Karpas-422 (cell line): Measurements from ENCODE around the gene TEX2. TPM values are rescaled to one million over a fixed set of nuclear protein-coding genes. Genes with fewer than 3 reads are reported as not detected.

Experiments
- DNase-seq: peaks from one replicate; pipeline ENCODE4 v3.0.0-alpha.2; 2015
- H2AFZ ChIP-seq: fragments of 200-600 bp; sonication (generic); 2 replicates; pipeline ENCODE4 v1.6.1; 2014; ENCODE audit warnings: antibody characterized with exemption, low read length, mixed read lengths
- H3K27ac ChIP-seq: fragments of 200-600 bp; sonication (generic); 2 replicates; pipeline ENCODE4 v1.5.1; 2014; ENCODE audit warnings: mild to moderate bottlenecking, low read length, moderate library complexity
- H3K27me3 ChIP-seq: fragments of 200-600 bp; sonication (generic); 2 replicates; pipeline ENCODE4 v1.6.1; 2014; ENCODE audit warnings: low read length, mixed read lengths
- H3K36me3 ChIP-seq: fragments of 200-600 bp; sonication (generic); 2 replicates; pipeline ENCODE4 v1.6.1; 2014; ENCODE audit warnings: low read length, mixed read lengths; ENCODE audit not compliant: insufficient read depth
- H3K4me1 ChIP-seq: fragments of 200-600 bp; sonication (generic); 2 replicates; pipeline ENCODE4 v1.6.1; 2014; ENCODE audit warnings: mild to moderate bottlenecking, low read length, mixed read lengths
- H3K4me2 ChIP-seq: fragments of 200-600 bp; sonication (generic); 2 replicates; pipeline ENCODE4 v1.6.1; 2014; ENCODE audit warnings: low read length, low read depth, mild to moderate bottlenecking; ENCODE audit not compliant: poor library complexity, severe bottlenecking
- H3K4me3 ChIP-seq: fragments of 200-600 bp; sonication (generic); 2 replicates; pipeline ENCODE4 v1.5.1; 2014; ENCODE audit warnings: mild to moderate bottlenecking, antibody characterized with exemption, low read length, mixed read lengths
- H3K79me2 ChIP-seq: fragments of 200-600 bp; sonication (generic); 2 replicates; pipeline ENCODE4 v1.6.1; 2014; ENCODE audit warnings: mild to moderate bottlenecking, low read length, mixed read lengths
- H3K9ac ChIP-seq: fragments of 200-600 bp; sonication (generic); 2 replicates; pipeline ENCODE4 v1.6.0; 2014; ENCODE audit warnings: low read length
- H3K9me2 ChIP-seq: fragments of 200-600 bp; sonication (generic), shearing (Covaris generic); replicated peaks from 2 replicates; pipeline ENCODE4 v1.6.0; 2014; ENCODE audit warnings: mild to moderate bottlenecking, low read length, moderate library complexity; ENCODE audit not compliant: insufficient read depth
- H3K9me3 ChIP-seq: fragments of 300-700, 200-600 bp; sonication (generic); 2 replicates; pipeline ENCODE4 v1.6.1; 2014; ENCODE audit warnings: low read length, mixed read lengths
- H4K20me1 ChIP-seq: fragments of 200-600 bp; sonication (generic); 2 replicates; pipeline ENCODE4 v1.6.1; 2014; ENCODE audit warnings: mild to moderate bottlenecking, antibody characterized with exemption, low read length, low read depth; ENCODE audit not compliant: insufficient read depth
- total RNA-seq: library from RNA; depleted of rRNA; stranded (reverse); fragments of >200 nt; shearing (Covaris generic); gene quantifications from 2 replicates; pipeline ENCODE4 v1.2.3, GENCODE V29; 2014; ENCODE audit warnings: low replicate concordance

Gene TEX2
- total RNA-seq, 1 experiment from 2014 or later = 5.5 TPM

DNA sequence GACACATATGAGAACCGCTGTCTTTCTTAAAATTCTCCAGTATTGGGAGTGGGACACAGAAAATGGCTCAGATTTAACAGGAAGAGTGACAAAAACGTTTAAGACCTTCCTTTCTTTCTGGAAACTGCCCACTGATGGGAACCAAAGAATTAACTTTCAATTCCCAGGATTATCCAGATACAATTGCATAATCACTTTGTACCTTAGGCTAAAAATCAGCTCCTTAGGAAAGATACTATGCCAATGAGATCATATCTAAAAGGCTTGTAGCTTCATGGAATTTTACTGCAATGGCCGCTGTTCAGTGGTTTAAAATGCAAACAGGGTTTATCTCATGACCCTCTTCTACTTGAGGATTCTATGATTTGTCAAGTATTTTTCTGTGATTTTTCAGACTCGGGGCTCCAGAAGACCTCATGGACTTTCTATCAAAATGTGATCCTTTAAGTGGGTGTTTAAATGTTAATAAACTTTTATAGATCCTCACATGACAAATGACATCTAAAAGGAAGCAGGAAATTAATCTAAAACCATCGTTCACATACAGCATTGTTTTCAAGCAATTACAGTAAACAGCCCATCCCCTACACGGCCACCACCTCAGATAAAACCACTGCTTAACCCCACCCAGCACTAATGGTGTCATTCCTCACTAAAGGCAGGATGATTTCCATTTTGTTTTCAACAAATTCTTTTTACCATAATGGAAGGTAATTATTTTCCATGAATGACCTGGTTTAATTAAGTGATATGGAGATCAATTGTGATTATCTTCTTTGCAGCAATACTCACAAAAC, 101.5 kb downstream of the TEX2 start:
- Histone ChIP-seq H3K27me3 (no peaks in the 10 kb centered on the region), H3K4me1 (no peaks in the 10 kb centered on the region), H3K9me3 (no peaks in the 10 kb centered on the region), H3K36me3 (no peaks in the 10 kb centered on the region), H3K4me3 (no peak overlapping the region), H3K9me2 (no peaks in the 10 kb centered on the region), H3K9ac (no peak overlapping the region), H3K79me2 (no peaks in the 10 kb centered on the region), H3K4me2 (no peak overlapping the region), H2AFZ (no peak overlapping the region), H3K27ac (no peak overlapping the region), H4K20me1 (no peaks in the 10 kb centered on the region)
- no peak for DNase-seq

DNA sequence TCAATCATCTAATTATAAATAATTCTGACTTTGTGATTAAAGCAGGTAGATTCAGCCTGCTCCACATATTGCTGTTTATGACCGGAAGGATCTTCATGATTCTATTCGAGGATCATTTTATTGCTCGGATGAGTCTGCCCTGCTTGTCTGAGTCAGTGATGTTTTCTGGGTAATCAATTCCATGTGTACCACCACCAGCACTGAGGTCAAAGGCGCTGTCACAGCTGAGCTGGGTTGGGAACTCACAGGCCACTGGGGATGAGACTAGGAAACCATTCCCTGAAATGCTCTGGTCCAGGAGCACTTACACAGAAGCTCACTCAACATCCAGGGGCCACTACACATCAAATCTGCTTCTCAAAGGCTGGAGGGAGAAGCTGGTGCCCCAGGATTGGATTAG, 102.7 kb downstream of the TEX2 start:
- Histone ChIP-seq H3K27me3 (no peaks in the 10 kb centered on the region), H3K9ac (no peak overlapping the region), H3K4me2 (no peak overlapping the region), H3K9me2 (no peaks in the 10 kb centered on the region), H3K27ac (no peak overlapping the region), H2AFZ (no peak overlapping the region), H3K4me1 (no peaks in the 10 kb centered on the region), H3K36me3 (no peaks in the 10 kb centered on the region), H3K79me2 (no peaks in the 10 kb centered on the region), H3K9me3 (no peaks in the 10 kb centered on the region), H3K4me3 (no peak overlapping the region), H4K20me1 (no peaks in the 10 kb centered on the region)
- no peak for DNase-seq

DNA sequence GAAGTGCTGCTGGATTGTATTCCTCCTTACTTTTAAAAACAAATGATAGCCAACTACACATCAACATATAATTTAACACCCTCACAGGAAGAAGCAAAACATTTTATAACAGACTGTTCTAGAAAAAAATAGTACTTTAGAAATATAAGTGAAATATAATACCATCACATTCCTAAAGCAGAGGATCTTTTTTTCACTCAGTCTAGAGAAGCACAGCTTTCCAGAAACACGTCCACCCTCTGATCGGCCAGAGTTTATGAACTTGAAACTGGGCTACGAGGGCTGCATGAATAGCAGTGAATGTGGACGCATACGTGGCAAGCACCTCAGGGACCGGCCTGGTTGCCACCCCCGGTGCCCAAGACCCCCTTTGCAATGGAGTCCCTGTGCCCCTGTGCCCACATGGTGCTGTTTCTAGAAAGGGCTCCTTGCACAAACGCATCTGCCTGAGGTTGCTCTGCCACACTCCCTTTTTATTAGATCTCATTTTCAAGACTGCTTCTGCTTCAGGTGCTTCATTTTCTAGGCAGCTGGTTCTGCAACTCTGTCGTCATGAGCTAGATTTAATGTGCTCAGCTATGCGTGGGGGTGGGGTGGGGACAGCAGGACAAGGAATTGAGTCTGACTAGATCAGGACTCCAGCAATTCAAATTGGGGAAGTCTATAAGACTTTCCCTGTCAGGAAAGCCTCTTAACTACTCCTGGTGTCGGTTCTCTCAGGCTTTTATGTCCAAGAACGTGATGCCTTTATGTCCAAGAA, 104.0 kb downstream of the TEX2 start:
- no peak overlapping the region for H3K9ac ChIP-seq
- no peak overlapping the region for H3K4me3 ChIP-seq
- H3K27ac ChIP-seq = no peak overlapping the region
- no peaks in the 10 kb centered on the region for H3K27me3 ChIP-seq
- H3K9me2 ChIP-seq = no peaks in the 10 kb centered on the region
- H3K79me2 ChIP-seq = no peaks in the 10 kb centered on the region
- H4K20me1 ChIP-seq = no peaks in the 10 kb centered on the region
- no peaks in the 10 kb centered on the region for H3K9me3 ChIP-seq
- H3K36me3 ChIP-seq = no peaks in the 10 kb centered on the region
- no peak overlapping the region for H3K4me2 ChIP-seq
- no peaks in the 10 kb centered on the region for H3K4me1 ChIP-seq
- no peak for DNase-seq
- H2AFZ ChIP-seq = no peak overlapping the region

DNA sequence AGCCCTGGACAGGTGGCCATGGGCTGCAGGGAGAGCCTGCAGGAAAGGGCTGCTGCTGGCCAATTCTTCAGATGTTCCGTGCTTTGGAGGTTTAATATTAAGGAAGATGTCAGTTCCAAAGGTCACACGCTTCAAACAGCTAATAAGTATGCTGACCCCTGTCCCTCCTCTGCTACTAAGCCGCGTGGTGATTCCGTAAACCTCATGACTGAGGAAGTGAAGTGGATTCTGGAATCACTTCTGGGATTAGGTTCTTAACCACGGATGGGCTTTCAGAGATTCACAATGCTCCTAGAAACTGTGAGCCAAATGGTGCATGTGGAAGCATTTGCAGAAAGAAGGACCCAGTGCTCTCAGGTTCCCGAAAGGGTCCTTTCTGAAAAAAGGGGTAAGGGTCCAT, 104.7 kb downstream of the TEX2 start:
- Histone ChIP-seq H3K79me2 (no peaks in the 10 kb centered on the region), H3K4me2 (no peak overlapping the region), H2AFZ (no peak overlapping the region), H3K4me3 (no peak overlapping the region), H3K9me3 (no peaks in the 10 kb centered on the region), H3K4me1 (no peaks in the 10 kb centered on the region), H3K9ac (no peak overlapping the region), H3K27me3 (no peaks in the 10 kb centered on the region), H4K20me1 (no peaks in the 10 kb centered on the region), H3K9me2 (no peaks in the 10 kb centered on the region), H3K36me3 (no peaks in the 10 kb centered on the region), H3K27ac (no peak overlapping the region)
- DNase-seq = no peak

DNA sequence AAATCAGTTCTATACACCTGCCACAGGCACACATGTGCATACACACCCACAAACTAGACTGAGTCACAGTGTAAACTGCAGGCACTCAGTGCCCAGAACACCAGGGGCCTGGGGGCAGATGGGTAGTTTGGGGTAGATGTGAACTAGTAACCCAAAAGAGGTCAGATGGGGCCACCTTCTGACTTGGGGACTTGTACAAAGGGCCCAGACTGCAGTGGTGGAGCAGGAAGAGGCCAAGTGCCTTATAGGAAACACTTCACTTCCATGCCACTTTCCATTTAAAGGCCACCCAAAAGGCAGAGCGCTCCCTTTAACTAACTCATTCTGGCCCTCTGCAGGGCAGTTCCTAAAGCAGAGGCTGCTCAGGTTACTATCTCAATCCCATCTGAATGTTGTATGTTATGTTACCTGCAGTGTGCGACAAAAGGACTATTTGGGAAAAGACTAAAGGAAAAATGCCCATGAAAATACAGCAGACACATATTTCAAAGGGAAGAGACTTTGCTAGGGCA, 105.3 kb downstream of the TEX2 start:
- Histone ChIP-seq H3K9me3 (no peaks in the 10 kb centered on the region), H3K79me2 (no peaks in the 10 kb centered on the region), H3K9me2 (no peaks in the 10 kb centered on the region), H3K4me2 (no peak overlapping the region), H3K36me3 (no peaks in the 10 kb centered on the region), H3K4me3 (no peak overlapping the region), H3K4me1 (no peaks in the 10 kb centered on the region), H2AFZ (no peak overlapping the region), H3K27ac (no peak overlapping the region), H3K9ac (no peak overlapping the region), H3K27me3 (no peaks in the 10 kb centered on the region), H4K20me1 (no peaks in the 10 kb centered on the region)
- no peak for DNase-seq

DNA sequence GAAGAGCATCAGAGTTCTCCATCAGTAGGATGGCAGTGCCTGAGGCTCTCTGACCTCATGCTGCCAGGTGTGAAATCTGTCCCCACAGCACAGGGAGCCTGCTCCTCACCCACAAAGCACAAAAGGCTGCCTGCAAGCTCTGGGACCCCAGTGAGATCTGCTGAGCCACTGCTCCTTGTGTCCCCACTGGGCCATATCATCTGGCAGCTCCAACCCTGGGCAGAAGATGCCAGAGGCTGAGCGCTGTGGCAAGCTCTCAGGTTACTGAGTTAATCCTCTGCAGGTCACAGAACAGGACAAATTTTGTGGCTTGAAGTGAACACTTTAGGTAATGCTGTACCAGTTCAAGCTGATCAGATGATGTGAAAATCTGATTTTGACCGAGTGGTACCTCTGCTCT, 106.4 kb downstream of the TEX2 start:
- Histone ChIP-seq H2AFZ (no peak overlapping the region), H3K27me3 (no peaks in the 10 kb centered on the region), H3K9me2 (no peaks in the 10 kb centered on the region), H3K79me2 (no peaks in the 10 kb centered on the region), H4K20me1 (no peaks in the 10 kb centered on the region), H3K4me3 (no peak overlapping the region), H3K9ac (no peak overlapping the region), H3K4me1 (no peaks in the 10 kb centered on the region), H3K4me2 (no peak overlapping the region), H3K9me3 (no peaks in the 10 kb centered on the region), H3K36me3 (no peaks in the 10 kb centered on the region), H3K27ac (no peak overlapping the region)
- DNase-seq = no peak

DNA sequence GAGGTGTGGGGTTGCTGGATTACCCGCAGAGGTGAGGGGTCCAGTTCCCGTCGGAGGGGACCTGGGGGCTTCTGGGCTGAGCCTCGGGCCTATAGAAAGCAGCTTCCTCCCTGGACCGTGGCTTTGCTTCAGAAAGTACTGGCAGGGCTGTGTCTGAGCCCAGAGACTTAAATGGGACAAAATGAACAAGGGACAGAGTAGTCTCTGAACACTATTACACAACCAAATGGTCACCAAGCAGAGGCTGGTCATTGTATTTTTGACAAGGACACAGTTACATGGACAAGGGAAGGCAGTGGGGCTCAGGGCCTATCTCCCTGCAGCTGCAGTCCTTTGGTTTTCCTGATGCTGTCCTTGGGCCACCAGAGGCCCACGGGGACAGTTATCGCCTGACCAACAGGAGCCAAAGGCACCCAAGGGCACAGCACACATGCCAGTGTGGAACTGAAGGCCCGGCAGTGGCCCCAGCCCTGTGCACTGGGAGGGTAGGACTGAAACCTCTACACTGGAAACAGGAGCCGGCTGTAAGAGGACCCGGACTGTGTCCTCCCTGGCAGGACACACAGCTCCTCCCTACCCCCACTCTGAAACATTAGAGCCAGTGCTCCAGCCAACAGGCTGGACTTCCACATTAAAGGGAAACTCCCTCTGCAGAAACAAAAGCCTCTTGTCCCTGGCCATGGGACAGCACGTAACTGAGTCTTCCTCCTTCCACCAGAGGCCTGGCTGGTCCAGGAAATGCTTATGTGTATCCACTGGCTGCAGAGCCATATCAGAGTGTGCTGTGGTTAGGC, 107.1 kb downstream of the TEX2 start:
- no peak for DNase-seq
- no peaks in the 10 kb centered on the region for H3K9me3 ChIP-seq
- H3K36me3 ChIP-seq = no peaks in the 10 kb centered on the region
- H4K20me1 ChIP-seq = no peaks in the 10 kb centered on the region
- no peak overlapping the region for H2AFZ ChIP-seq
- no peak overlapping the region for H3K27ac ChIP-seq
- no peaks in the 10 kb centered on the region for H3K4me1 ChIP-seq
- no peak overlapping the region for H3K4me3 ChIP-seq
- no peaks in the 10 kb centered on the region for H3K9me2 ChIP-seq
- H3K9ac ChIP-seq = no peak overlapping the region
- H3K4me2 ChIP-seq = no peak overlapping the region
- H3K27me3 ChIP-seq = no peaks in the 10 kb centered on the region
- no peaks in the 10 kb centered on the region for H3K79me2 ChIP-seq

DNA sequence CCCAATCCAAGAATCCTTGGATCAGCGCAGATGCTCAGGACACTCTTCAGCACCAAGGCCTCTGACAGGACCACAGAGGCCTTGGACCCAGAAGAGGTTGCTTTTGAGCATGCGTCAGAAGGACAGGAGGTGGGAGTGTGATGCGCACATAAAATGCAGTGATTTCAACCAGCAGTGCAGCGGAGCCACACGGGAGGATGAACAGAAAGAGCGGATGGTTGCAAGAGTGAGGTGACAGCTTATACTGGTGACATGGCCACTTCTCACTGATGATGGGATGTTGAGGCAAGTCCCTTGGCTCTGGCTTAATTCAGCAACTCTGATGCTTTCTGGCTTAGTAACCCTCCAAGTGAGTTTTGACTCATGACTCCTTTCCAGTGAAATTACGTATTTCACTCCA, 107.9 kb downstream of the TEX2 start:
- H4K20me1 ChIP-seq = no peaks in the 10 kb centered on the region

More for the DNA sequence above, 107.9 kb downstream of the TEX2 start:
- H3K9me3 ChIP-seq = no peaks in the 10 kb centered on the region
- H3K9me2 ChIP-seq = no peaks in the 10 kb centered on the region
- H2AFZ ChIP-seq = no peak overlapping the region
- H3K4me1 ChIP-seq = no peaks in the 10 kb centered on the region
- H3K27ac ChIP-seq = no peak overlapping the region
- H3K9ac ChIP-seq = no peak overlapping the region
- no peaks in the 10 kb centered on the region for H3K79me2 ChIP-seq
- no peaks in the 10 kb centered on the region for H3K36me3 ChIP-seq
- H3K27me3 ChIP-seq = no peaks in the 10 kb centered on the region
- no peak overlapping the region for H3K4me3 ChIP-seq
- DNase-seq = no peak
- H3K4me2 ChIP-seq = no peak overlapping the region
